Measurements from ENCODE around the gene SLC6A3.

SLC6A3 gene

GRCh38 chr5:1400211-1400855, 44.9 kb downstream of the SLC6A3 start:
- TF ChIP-seq, protein P1, sequence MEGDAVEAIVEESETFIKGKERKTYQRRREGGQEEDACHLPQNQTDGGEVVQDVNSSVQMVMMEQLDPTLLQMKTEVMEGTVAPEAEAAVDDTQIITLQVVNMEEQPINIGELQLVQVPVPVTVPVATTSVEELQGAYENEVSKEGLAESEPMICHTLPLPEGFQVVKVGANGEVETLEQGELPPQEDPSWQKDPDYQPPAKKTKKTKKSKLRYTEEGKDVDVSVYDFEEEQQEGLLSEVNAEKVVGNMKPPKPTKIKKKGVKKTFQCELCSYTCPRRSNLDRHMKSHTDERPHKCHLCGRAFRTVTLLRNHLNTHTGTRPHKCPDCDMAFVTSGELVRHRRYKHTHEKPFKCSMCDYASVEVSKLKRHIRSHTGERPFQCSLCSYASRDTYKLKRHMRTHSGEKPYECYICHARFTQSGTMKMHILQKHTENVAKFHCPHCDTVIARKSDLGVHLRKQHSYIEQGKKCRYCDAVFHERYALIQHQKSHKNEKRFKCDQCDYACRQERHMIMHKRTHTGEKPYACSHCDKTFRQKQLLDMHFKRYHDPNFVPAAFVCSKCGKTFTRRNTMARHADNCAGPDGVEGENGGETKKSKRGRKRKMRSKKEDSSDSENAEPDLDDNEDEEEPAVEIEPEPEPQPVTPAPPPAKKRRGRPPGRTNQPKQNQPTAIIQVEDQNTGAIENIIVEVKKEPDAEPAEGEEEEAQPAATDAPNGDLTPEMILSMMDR (IDR thresholded peaks at IDR 0.05; ENCODE audit: control insufficient read depth, extremely low read depth, insufficient read depth): no peak
- no peak overlapping the region for H3K4me3 ChIP-seq (ENCODE audit: low read depth, low read length)

DNA sequence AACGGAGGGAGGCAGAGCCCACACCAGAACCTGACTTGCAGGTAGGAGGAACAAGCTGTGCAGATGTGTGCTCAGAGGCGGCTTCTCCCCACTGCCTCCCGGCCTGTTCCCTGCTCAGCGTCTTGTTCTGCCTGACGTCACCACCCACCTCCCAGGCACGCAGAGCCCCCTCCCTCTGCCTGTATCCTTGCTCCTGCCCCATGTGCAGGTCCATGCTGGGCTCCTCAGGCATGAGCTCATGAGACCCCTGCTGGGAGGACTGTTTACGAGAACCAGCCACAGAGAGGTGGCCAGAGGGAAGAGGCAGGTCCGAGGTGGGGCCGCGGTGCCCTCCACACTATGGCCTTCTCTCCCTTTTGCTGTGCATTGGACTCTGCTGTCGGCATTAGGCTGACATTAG, 45.5 kb downstream of the SLC6A3 start:
- H3K4me3 ChIP-seq (ENCODE audit: low read depth, low read length): no peak overlapping the region
- DNase-seq (ENCODE audit: low read depth): no peak
- TF ChIP-seq, protein P1 (IDR thresholded peaks at IDR 0.05; ENCODE audit: control insufficient read depth, extremely low read depth, insufficient read depth): no peak

More at GRCh38 chr5:1400211-1400855, 44.9 kb downstream of the SLC6A3 start:
- DNase-seq (ENCODE audit: low read depth): no peak

- no peak overlapping the region for H3K4me3 ChIP-seq (ENCODE audit: low read depth, low read length)
- DNase-seq (ENCODE audit: low read depth): no peak
- TF ChIP-seq, protein P1 (IDR thresholded peaks at IDR 0.05; ENCODE audit: control insufficient read depth, extremely low read depth, insufficient read depth): no peak
Observed at GRCh38 chr5:1396293-1396816, 48.9 kb downstream of the SLC6A3 start.

DNA sequence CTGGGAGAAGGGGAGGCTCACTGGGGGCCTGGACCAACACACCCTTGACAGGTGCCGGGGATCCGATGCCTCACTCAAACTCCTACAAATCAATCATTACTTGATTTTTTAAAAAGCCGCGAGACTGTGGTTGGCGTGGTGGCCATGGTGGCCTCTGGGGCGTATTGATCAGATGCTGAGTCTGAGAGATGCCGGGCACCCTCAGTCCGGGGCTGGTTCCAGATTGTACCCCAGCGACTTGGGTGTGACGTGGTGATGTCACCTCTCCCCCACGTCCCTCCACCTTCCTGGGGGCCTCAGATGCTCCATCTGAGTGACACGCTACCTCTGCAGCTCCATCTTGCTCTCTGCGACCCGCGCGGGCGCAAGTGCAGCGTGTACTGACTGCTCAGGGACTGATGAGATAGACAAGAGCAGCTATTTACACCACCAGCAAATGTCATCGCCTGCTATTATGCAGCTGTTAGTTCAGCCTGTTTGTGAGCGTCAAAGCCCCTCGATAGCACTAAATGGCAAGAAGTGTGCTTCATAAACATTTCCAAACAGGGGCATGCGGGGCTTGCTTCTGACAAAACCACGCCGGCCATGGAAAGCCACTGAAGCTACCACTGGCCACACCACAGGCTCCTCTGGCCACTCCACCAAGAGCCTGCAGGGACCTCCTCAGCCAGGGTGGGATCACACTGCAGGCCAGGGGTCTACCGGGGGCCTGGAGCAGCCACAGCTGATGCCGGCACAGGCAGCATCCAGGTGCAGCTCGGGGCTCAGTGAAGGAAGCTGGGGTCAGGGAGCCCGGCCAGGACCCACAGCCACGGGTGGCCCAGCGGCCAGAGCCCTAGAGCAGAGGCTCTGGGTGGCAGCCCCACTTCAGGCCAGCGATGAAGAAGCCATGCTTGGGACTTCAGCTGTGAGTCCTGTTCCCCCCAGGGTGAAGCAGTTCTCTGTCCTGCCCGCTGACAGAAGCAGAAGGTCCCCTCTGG, 50.1 kb downstream of the SLC6A3 start:
- TF ChIP-seq, protein P1 (IDR thresholded peaks at IDR 0.05; ENCODE audit: control insufficient read depth, extremely low read depth, insufficient read depth): no peak
- H3K4me3 ChIP-seq (ENCODE audit: low read depth, low read length): no peak overlapping the region
- DNase-seq (ENCODE audit: low read depth): no peak

GRCh38 chr5:1393571-1394501, 51.4 kb downstream of the SLC6A3 start:
- no peak overlapping the region for H3K4me3 ChIP-seq (ENCODE audit: low read depth, low read length)
- TF ChIP-seq, protein P1 (IDR thresholded peaks at IDR 0.05; ENCODE audit: control insufficient read depth, extremely low read depth, insufficient read depth): no peak
- no peak for DNase-seq (ENCODE audit: low read depth)
